Stomach (tissue), 4 donors: ENCODE data around the gene RSRC2.

Experiments used
- POLR2A ChIP-seq, 4 donors: fragments of 450-650 bp; IDR thresholded peaks; one replicate each; pipeline ENCODE4 v1.6.1; 2016; ENCODE audit warnings: antibody characterized with exemption in 4 of 4, control low read depth in 2 of 4, mild to moderate bottlenecking in 1 of 4, moderate library complexity in 1 of 4
- POLR2AphosphoS5 ChIP-seq, 3 donors: sonication (generic); formaldehyde crosslinking; IDR thresholded peaks; one replicate each; pipeline ENCODE4 v1.6.1; 2016; ENCODE audit warnings: antibody characterized with exemption in 3 of 3

GRCh38 chr12:122569288-122569687 is 42.6 kb upstream of the RSRC2 start:
- no peak for TF ChIP-seq POLR2AphosphoS5 (IDR thresholded peaks at IDR 0.05)
- no peak for TF ChIP-seq POLR2A (IDR thresholded peaks at IDR 0.05)
